BJ (cell line): ENCODE data around the gene GGTLC2. TPM values are rescaled to one million over a fixed set of nuclear protein-coding genes. Genes with fewer than 3 reads are reported as not detected.

Experiments
- CTCF ChIA-PET: fragments of 350-600 bp; formaldehyde crosslinking; extraction: SDS; loops from one replicate; lab custom pipeline; 2021; ENCODE audit warnings: antibody characterized with exemption, inconsistent platforms; lab: Yijun Ruan, JAX
- POLR2A ChIA-PET: fragments of 300-600 bp; sonication (Branson Sonifier 250); formaldehyde crosslinking; extraction: SDS; loops from one replicate; lab custom pipeline; 2021; ENCODE audit warnings: antibody characterized with exemption; lab: Charles Lee
- DNase-seq: peaks from one replicate; pipeline ENCODE4 v3.0.0-alpha.2; 2011; ENCODE audit warnings: low read depth
- H3K27me3 ChIP-seq: 2 replicates; pipeline ENCODE4 v1.6.0; 2011; ENCODE audit warnings: low read length; ENCODE audit not compliant: control insufficient read depth, insufficient read depth
- H3K36me3 ChIP-seq: 2 replicates; pipeline ENCODE4 v1.5.1; 2011; ENCODE audit warnings: low read length; ENCODE audit not compliant: control insufficient read depth, insufficient read depth
- H3K4me3 ChIP-seq: 2 replicates; pipeline ENCODE4 v1.5.1; 2011; ENCODE audit warnings: low read depth, mild to moderate bottlenecking, control low read depth, low read length
- CTCF ChIP-seq: IDR thresholded peaks from 2 replicates; pipeline ENCODE4 v1.5.1; 2011; ENCODE audit warnings: low read depth, mild to moderate bottlenecking, control low read depth, inconsistent platforms, low read length, moderate library complexity; ENCODE audit not compliant: insufficient read depth
- polyA plus RNA-seq: library from polyadenylated mRNA; depleted of rRNA; stranded (reverse); fragments of >200 nt; gene quantifications from 2 replicates; pipeline ENCODE4 v1.2.3, GENCODE V29; 2011

GGTLC2 gene
- polyA plus RNA-seq, 1 experiment: not detected

GRCh38 chr22:22687638-22688500 is 43.5 kb downstream of the GGTLC2 start:
- TF ChIP-seq CTCF: peak; percentile 86
- H3K36me3 ChIP-seq: no peaks in the 10 kb centered on the region
- DNase-seq: no peak

GRCh38 chr22:22689621-22690345 is 45.4 kb downstream of the GGTLC2 start:
- no peaks in the 10 kb centered on the region for H3K36me3 ChIP-seq
- no peak overlapping the region for H3K4me3 ChIP-seq
- TF ChIP-seq CTCF: no peak
- DNase-seq: no peak
- no peaks in the 10 kb centered on the region for H3K27me3 ChIP-seq
- ChIA-PET CTCF (interaction anchor here (0.7 to 4.2 kb wide), 10 partner anchors 10 to 102 kb away, joined by 3 to 30 read pairs (median 3); no protein-coding TSS in a partner anchor), POLR2A (no interaction called here)

More at GRCh38 chr22:22687638-22688500, 43.5 kb downstream of the GGTLC2 start:
- Histone ChIP-seq H3K27me3 (no peaks in the 10 kb centered on the region), H3K4me3 (no peak overlapping the region)
- ChIA-PET CTCF (interaction anchor here (0.8 to 4.3 kb wide), 6 partner anchors 13 to 101 kb away, joined by 3 to 39 read pairs (median 5); no protein-coding TSS in a partner anchor), POLR2A (no interaction called here)

- no peaks in the 10 kb centered on the region for H3K27me3 ChIP-seq
- H3K4me3 ChIP-seq: no peak overlapping the region
- H3K36me3 ChIP-seq: no peaks in the 10 kb centered on the region
- ChIA-PET CTCF (interaction anchor here (0.8 to 4.2 kb wide), 5 partner anchors 17 to 103 kb away, joined by 3 to 30 read pairs (median 4); no protein-coding TSS in a partner anchor), POLR2A (no interaction called here)
- no peak for DNase-seq
- TF ChIP-seq CTCF: no peak
These were observed 46.6 kb downstream of the GGTLC2 start for GRCh38 chr22:22691055-22691454.

- no peaks in the 10 kb centered on the region for H3K27me3 ChIP-seq
- H3K4me3 ChIP-seq: no peak overlapping the region
- no peak for TF ChIP-seq CTCF
- DNase-seq: no peak
- ChIA-PET POLR2A (no interaction called here), CTCF (interaction anchor here (0.8 to 4.2 kb wide), 5 partner anchors 10 to 54 kb away, joined by 3 to 30 read pairs (median 8); no protein-coding TSS in a partner anchor)
- H3K36me3 ChIP-seq: no peaks in the 10 kb centered on the region
These were observed 47.6 kb downstream of the GGTLC2 start for GRCh38 chr22:22691716-22692701.
